H9 (cell line): ENCODE measurements around the gene CUL4A. TPM values are rescaled to one million over a fixed set of nuclear protein-coding genes. Genes with fewer than 3 reads are reported as not detected.
"Not testable (repeated sequence)": the region's sequence is repeated elsewhere in the genome, so short reads cannot be mapped to it uniquely, and the experiment has no call there.

Source experiments
- DNase-seq: peaks from one replicate; pipeline ENCODE4 v3.0.0-alpha.2; 2017
- H2AFZ ChIP-seq: one replicate; pipeline ENCODE4 v1.6.1; 2013; ENCODE audit warnings: mild to moderate bottlenecking, low read length, control low read depth, moderate library complexity
- H2AK5ac ChIP-seq: 2 replicates; pipeline ENCODE4 v1.6.1; 2013; ENCODE audit warnings: low read length, control low read depth, mixed read lengths; ENCODE audit not compliant: insufficient read length
- H2BK120ac ChIP-seq: one replicate; pipeline ENCODE4 v1.6.1; 2013; ENCODE audit warnings: low read depth, mild to moderate bottlenecking, low read length, control low read depth, inconsistent platforms; ENCODE audit not compliant: poor library complexity, severe bottlenecking
- H2BK12ac ChIP-seq: 2 replicates; pipeline ENCODE4 v1.6.1; 2013; ENCODE audit warnings: low read length, control low read depth, mixed read lengths, low read depth; ENCODE audit not compliant: insufficient read length
- H2BK15ac ChIP-seq: 2 replicates; pipeline ENCODE4 v1.6.1; 2013; ENCODE audit warnings: low read depth, low read length, control low read depth
- H2BK20ac ChIP-seq: one replicate; pipeline ENCODE4 v1.6.1; 2013; ENCODE audit warnings: low read depth, mild to moderate bottlenecking, low read length, control low read depth, inconsistent platforms; ENCODE audit not compliant: poor library complexity, severe bottlenecking
- H2BK5ac ChIP-seq: 2 replicates; pipeline ENCODE4 v1.6.1; 2013; ENCODE audit warnings: low read length, control low read depth, mixed read lengths; ENCODE audit not compliant: insufficient read length
- H3K14ac ChIP-seq: 2 replicates; pipeline ENCODE4 v1.6.1; 2013; ENCODE audit warnings: low read length, control low read depth; ENCODE audit not compliant: insufficient read depth
- H3K18ac ChIP-seq: 2 replicates; pipeline ENCODE4 v1.6.1; 2013; ENCODE audit warnings: low read depth, mild to moderate bottlenecking, mixed read lengths, low read length, control low read depth; ENCODE audit not compliant: insufficient read length
- H3K23ac ChIP-seq: 2 replicates; pipeline ENCODE4 v1.6.1; 2013; ENCODE audit warnings: low read length, control low read depth, mixed read lengths, low read depth; ENCODE audit not compliant: insufficient read length
- H3K23me2 ChIP-seq: 2 replicates; pipeline ENCODE4 v1.6.1; 2013; ENCODE audit warnings: low read depth, mild to moderate bottlenecking, mixed read lengths, low read length, control low read depth; ENCODE audit not compliant: insufficient read length, poor library complexity, severe bottlenecking
- H3K27ac ChIP-seq: 2 replicates; pipeline ENCODE4 v1.5.1; 2013; ENCODE audit warnings: low read length, control low read depth, mixed read lengths, low read depth; ENCODE audit not compliant: insufficient read length
- H3K27me3 ChIP-seq: 2 replicates; pipeline ENCODE4 v1.6.1; 2013; ENCODE audit warnings: low read length, control low read depth, inconsistent platforms; ENCODE audit not compliant: insufficient read depth
- H3K4ac ChIP-seq: 2 replicates; pipeline ENCODE4 v1.6.1; 2013; ENCODE audit warnings: low read depth, mild to moderate bottlenecking, control low read depth, inconsistent platforms, low read length, moderate library complexity
- H3K4me1 ChIP-seq: 2 replicates; pipeline ENCODE4 v1.6.1; 2013; ENCODE audit warnings: low read length, control low read depth, inconsistent platforms; ENCODE audit not compliant: insufficient read depth
- H3K4me2 ChIP-seq: 2 replicates; pipeline ENCODE4 v1.6.1; 2013; ENCODE audit warnings: low read length, control low read depth, mixed read lengths; ENCODE audit not compliant: insufficient read length, insufficient read depth
- H3K56ac ChIP-seq: 2 replicates; pipeline ENCODE4 v1.6.1; 2013; ENCODE audit warnings: low read depth, mild to moderate bottlenecking, mixed read lengths, low read length, control low read depth; ENCODE audit not compliant: insufficient read length
- H3K79me1 ChIP-seq: 2 replicates; pipeline ENCODE4 v1.6.1; 2013; ENCODE audit warnings: low read depth, mild to moderate bottlenecking, moderate library complexity, low read length, control low read depth, inconsistent platforms; ENCODE audit not compliant: insufficient read depth, poor library complexity, severe bottlenecking
- H3K79me2 ChIP-seq: 2 replicates; pipeline ENCODE4 v1.6.1; 2013; ENCODE audit warnings: low read length, control low read depth, inconsistent platforms; ENCODE audit not compliant: insufficient read depth
- H3K9ac ChIP-seq: 2 replicates; pipeline ENCODE4 v1.6.1; 2013; ENCODE audit warnings: low read length, control low read depth, mixed read lengths; ENCODE audit not compliant: insufficient read length; ENCODE audit errors: extremely low read depth
- H3K9me3 ChIP-seq: one replicate; pipeline ENCODE4 v1.6.1; 2013; ENCODE audit warnings: low read depth, low read length, inconsistent platforms; ENCODE audit not compliant: control insufficient read depth
- H3T11ph ChIP-seq: one replicate; pipeline ENCODE4 v1.6.1; 2013; ENCODE audit warnings: mild to moderate bottlenecking, low read length, control low read depth, inconsistent platforms
- H4K20me1 ChIP-seq: one replicate; pipeline ENCODE4 v1.6.1; 2013; ENCODE audit not compliant: control insufficient read depth, insufficient read length, insufficient read depth
- H4K5ac ChIP-seq: 2 replicates; pipeline ENCODE4 v1.6.1; 2013; ENCODE audit warnings: low read depth, mild to moderate bottlenecking, mixed read lengths, low read length, control low read depth; ENCODE audit not compliant: insufficient read length
- H4K8ac ChIP-seq: replicated peaks from 2 replicates; pipeline ENCODE4 v1.6.1; 2013; ENCODE audit warnings: low read length, control low read depth, mixed read lengths, low read depth; ENCODE audit not compliant: insufficient read length
- H4K91ac ChIP-seq: 2 replicates; pipeline ENCODE4 v1.6.1; 2013; ENCODE audit warnings: low read depth, mild to moderate bottlenecking, moderate library complexity, mixed read lengths, low read length, control low read depth; ENCODE audit not compliant: insufficient read length
- H3K27ac Mint-ChIP-seq, 3 experiments: 2 replicates in 2 of 3; 3 replicates in 1 of 3; pipeline ENCODE4 v1.8.0; 2020 to 2021; ENCODE audit warnings: mixed read lengths in 3 of 3, mild to moderate bottlenecking in 1 of 3, moderate library complexity in 1 of 3
- H3K27me3 Mint-ChIP-seq: 2 replicates; pipeline ENCODE4 v1.8.0; 2021; ENCODE audit warnings: low read depth, mild to moderate bottlenecking, moderate library complexity, mixed read lengths
- H3K36me3 Mint-ChIP-seq, 3 experiments: 2 replicates in 2 of 3; 3 replicates in 1 of 3; pipeline ENCODE4 v1.8.0; 2020 to 2021; ENCODE audit warnings: low read depth in 3 of 3, mixed read lengths in 3 of 3; ENCODE audit not compliant: insufficient read depth in 1 of 3
- H3K4me1 Mint-ChIP-seq, 2 experiments: 2 replicates each; pipeline ENCODE4 v1.8.0; 2020; ENCODE audit warnings: mixed read lengths in 2 of 2
- H3K4me3 Mint-ChIP-seq, 2 experiments: 2 replicates in 1 of 2; 3 replicates in 1 of 2; pipeline ENCODE4 v1.8.0; 2020 to 2021; ENCODE audit warnings: mild to moderate bottlenecking in 2 of 2, mixed read lengths in 2 of 2, moderate library complexity in 1 of 2
- H3K9me3 Mint-ChIP-seq, 2 experiments: 2 replicates in 1 of 2; 3 replicates in 1 of 2; pipeline ENCODE4 v1.8.0; 2020; ENCODE audit warnings: mild to moderate bottlenecking in 2 of 2, mixed read lengths in 2 of 2, moderate library complexity in 1 of 2
- WGBS: extraction: QIAGEN DNeasy Blood & Tissue Kit; methylation state at CpG from one replicate; pipeline ENCODE4 v1.1.7; 2013; ENCODE audit warnings: missing lambda C conversion rate, low lambda C conversion rate, mixed read lengths; ENCODE audit not compliant: insufficient read length; ENCODE audit errors: extremely low coverage; 5-methylcytosine and 5-hydroxymethylcytosine counted together
- total RNA-seq: library from RNA; stranded (reverse); gene quantifications from 2 replicates; pipeline ENCODE4 v1.2.1, GENCODE V29; 2021

Gene CUL4A
- total RNA-seq, 1 experiment from 2014 or later: 97.9 TPM

GRCh38 chr13:113314895-113315470, 105.6 kb downstream of the CUL4A start:
- H2BK120ac ChIP-seq, H3K4me3 Mint-ChIP-seq, H2BK20ac ChIP-seq, H3K9me3 Mint-ChIP-seq, H3K23ac ChIP-seq, H3K23me2 ChIP-seq, H3K27me3 ChIP-seq, H3K79me2 ChIP-seq, H3K4me1 Mint-ChIP-seq, H3K4me2 ChIP-seq, H4K91ac ChIP-seq, H3K14ac ChIP-seq, H3K56ac ChIP-seq, H2AFZ ChIP-seq, H3K4me1 ChIP-seq, H3K9me3 ChIP-seq, H3K27me3 Mint-ChIP-seq, H3K18ac ChIP-seq, DNase-seq, H3K27ac ChIP-seq, H2AK5ac ChIP-seq, H3T11ph ChIP-seq, H2BK15ac ChIP-seq, H4K20me1 ChIP-seq, H3K4ac ChIP-seq, H2BK5ac ChIP-seq, H2BK12ac ChIP-seq, H4K5ac ChIP-seq, H4K8ac ChIP-seq, H3K27ac Mint-ChIP-seq, H3K79me1 ChIP-seq, H3K9ac ChIP-seq: not testable (repeated sequence)
- H3K36me3 Mint-ChIP-seq: peaks cover 25 to 43% (median 38%) of the 10 kb centered on the region in 3 experiments
- no CpG with 5 or more reads among the region's 23 CpGs for WGBS
